HEK293 (cell line): ENCODE measurements around the gene IL31RA.

Source experiments
- ZNF175 ChIP-seq: fragments of 450-650 bp; formaldehyde crosslinking; IDR thresholded peaks from 2 replicates; pipeline ENCODE4 v1.5.1; 2016; ENCODE audit warnings: missing biosample characterization, missing genetic modification characterization
- TF ChIP-seq, protein P1 (sequence below): fragments of 450-650 bp; formaldehyde crosslinking; IDR thresholded peaks from 2 replicates; pipeline ENCODE4 v1.5.1; 2016; ENCODE audit warnings: missing biosample characterization, missing genetic modification characterization
- TF ChIP-seq, protein P2 (sequence below): sonication (generic); formaldehyde crosslinking; IDR thresholded peaks from 2 replicates; pipeline ENCODE4 v1.8.1; 2022; ENCODE audit warnings: mild to moderate bottlenecking, moderate library complexity, missing genetic modification reagents

DNA sequence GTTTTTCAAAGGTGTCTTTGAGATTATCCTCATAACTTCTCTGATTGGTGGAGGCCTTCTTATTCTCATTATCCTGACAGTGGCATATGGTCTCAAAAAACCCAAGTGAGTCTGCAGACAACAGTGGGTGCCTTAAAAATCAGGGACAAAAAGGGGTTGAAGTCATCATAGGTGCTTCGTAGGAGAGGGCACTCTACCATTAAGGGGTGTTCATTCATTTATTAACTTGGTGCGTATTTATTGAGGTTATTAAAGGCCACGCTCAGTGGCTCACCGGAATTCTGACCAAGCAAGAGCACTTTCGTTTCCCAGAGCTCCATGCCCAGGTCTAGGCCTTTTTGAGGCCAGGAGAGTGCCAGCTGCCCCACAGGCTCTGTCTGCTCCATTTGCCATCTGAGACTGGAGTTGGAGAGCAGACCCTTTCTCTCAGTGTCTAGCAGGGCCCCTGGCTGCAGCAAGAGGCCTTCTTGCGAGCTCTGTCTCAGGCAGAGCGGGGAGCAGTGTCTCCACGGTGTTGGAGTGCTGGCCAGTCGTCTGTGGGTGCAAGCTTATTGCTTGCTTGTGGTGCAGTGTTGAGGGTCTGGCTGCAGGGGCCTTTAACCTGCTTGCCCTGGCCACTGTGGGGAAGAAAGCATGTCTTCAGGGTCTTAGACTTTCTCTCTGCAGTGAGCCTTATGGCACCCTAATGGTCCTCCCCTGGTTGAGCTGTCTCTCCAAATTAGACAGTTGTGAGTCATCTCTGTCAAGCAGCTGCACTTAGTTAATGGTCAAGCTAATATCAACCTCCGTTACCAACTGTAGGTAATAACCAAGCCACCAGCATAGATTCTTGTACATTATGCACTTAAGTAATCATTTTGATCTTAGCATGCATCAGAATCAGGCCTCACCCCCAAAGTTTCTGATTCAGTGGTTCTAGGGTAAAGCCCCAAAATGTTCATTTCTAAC is 62.6 kb downstream of the IL31RA start:
- TF ChIP-seq, protein P1, sequence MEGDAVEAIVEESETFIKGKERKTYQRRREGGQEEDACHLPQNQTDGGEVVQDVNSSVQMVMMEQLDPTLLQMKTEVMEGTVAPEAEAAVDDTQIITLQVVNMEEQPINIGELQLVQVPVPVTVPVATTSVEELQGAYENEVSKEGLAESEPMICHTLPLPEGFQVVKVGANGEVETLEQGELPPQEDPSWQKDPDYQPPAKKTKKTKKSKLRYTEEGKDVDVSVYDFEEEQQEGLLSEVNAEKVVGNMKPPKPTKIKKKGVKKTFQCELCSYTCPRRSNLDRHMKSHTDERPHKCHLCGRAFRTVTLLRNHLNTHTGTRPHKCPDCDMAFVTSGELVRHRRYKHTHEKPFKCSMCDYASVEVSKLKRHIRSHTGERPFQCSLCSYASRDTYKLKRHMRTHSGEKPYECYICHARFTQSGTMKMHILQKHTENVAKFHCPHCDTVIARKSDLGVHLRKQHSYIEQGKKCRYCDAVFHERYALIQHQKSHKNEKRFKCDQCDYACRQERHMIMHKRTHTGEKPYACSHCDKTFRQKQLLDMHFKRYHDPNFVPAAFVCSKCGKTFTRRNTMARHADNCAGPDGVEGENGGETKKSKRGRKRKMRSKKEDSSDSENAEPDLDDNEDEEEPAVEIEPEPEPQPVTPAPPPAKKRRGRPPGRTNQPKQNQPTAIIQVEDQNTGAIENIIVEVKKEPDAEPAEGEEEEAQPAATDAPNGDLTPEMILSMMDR (tag by site-specific recombination), result no peak
- TF ChIP-seq, protein P2, sequence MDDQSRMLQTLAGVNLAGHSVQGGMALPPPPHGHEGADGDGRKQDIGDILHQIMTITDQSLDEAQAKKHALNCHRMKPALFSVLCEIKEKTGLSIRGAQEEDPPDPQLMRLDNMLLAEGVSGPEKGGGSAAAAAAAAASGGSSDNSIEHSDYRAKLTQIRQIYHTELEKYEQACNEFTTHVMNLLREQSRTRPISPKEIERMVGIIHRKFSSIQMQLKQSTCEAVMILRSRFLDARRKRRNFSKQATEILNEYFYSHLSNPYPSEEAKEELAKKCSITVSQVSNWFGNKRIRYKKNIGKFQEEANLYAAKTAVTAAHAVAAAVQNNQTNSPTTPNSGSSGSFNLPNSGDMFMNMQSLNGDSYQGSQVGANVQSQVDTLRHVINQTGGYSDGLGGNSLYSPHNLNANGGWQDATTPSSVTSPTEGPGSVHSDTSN (CRISPR knock-in tag), result no peak
- TF ChIP-seq ZNF175 (tag by site-specific recombination), result no peak
